H1 (cell line): ENCODE results near the gene NXNL2. TPM values are rescaled to one million over a fixed set of nuclear protein-coding genes. Genes with fewer than 3 reads are reported as not detected.

Experiments used
- CTCF ChIA-PET: fragments of 300-600 bp; sonication (Branson Sonifier 250); formaldehyde crosslinking; loops from one replicate; lab custom pipeline; 2021; ENCODE audit not compliant: partially characterized antibody; lab: Charles Lee
- POLR2A ChIA-PET: fragments of 300-600 bp; sonication (Branson Sonifier 250); formaldehyde crosslinking; loops from one replicate; lab custom pipeline; 2021; ENCODE audit warnings: inconsistent platforms; ENCODE audit not compliant: partially characterized antibody; lab: Charles Lee
- DNase-seq, 2 experiments: peaks; one replicate each; pipeline versions ENCODE4 v3.0.0 to v3.0.0-alpha.2; 2010 to 2022; ENCODE audit warnings: low spot score in 2 of 2, low read depth in 1 of 2, mixed read lengths in 1 of 2
- FAIRE-seq: peaks from 2 replicates; lab custom pipeline; 2011; peaks lifted over from hg19 to GRCh38; lab: Jason Lieb, UNC
- H2AFZ ChIP-seq: 2 replicates; pipeline ENCODE4 v1.8.1; 2012; ENCODE audit warnings: low read length, inconsistent platforms
- H2AK5ac ChIP-seq: 2 replicates; pipeline ENCODE4 v1.6.1; 2013; ENCODE audit warnings: low read depth, low read length
- H2BK120ac ChIP-seq: replicated peaks from 2 replicates; pipeline ENCODE3; 2013; ENCODE audit warnings: low read depth, low read length, inconsistent platforms
- H2BK12ac ChIP-seq: 2 replicates; pipeline ENCODE4 v1.6.1; 2013; ENCODE audit warnings: low read depth, low read length
- H2BK15ac ChIP-seq: 2 replicates; pipeline ENCODE4 v1.6.1; 2013; ENCODE audit warnings: low read length
- H2BK20ac ChIP-seq: 2 replicates; pipeline ENCODE4 v1.6.1; 2013; ENCODE audit warnings: low read length
- H2BK5ac ChIP-seq: 2 replicates; pipeline ENCODE4 v1.6.1; 2013; ENCODE audit warnings: low read depth, low read length
- H3K14ac ChIP-seq: 2 replicates; pipeline ENCODE4 v1.6.1; 2013; ENCODE audit warnings: inconsistent platforms; ENCODE audit not compliant: insufficient read length
- H3K18ac ChIP-seq: 2 replicates; pipeline ENCODE4 v1.6.1; 2013; ENCODE audit warnings: low read length; ENCODE audit errors: extremely low read depth
- H3K23ac ChIP-seq: 2 replicates; pipeline ENCODE4 v1.6.1; 2013; ENCODE audit warnings: inconsistent platforms; ENCODE audit not compliant: insufficient read length
- H3K23me2 ChIP-seq: 2 replicates; pipeline ENCODE4 v1.6.1; 2013; ENCODE audit warnings: low read depth, low read length
- H3K27ac ChIP-seq: 2 replicates; pipeline ENCODE4 v1.6.1; 2011; ENCODE audit warnings: low read depth, low read length, inconsistent platforms
- H3K27me3 ChIP-seq, 4 experiments: replicated peaks in 1 of 4; 1 replicate in 1 of 4; 2 replicates in 3 of 4; pipeline versions ENCODE4 v1.6.1 to v1.8.1; 2011 to 2013; ENCODE audit warnings: low read length in 3 of 4, mild to moderate bottlenecking in 3 of 4, inconsistent platforms in 2 of 4, mixed read lengths in 2 of 4, moderate library complexity in 1 of 4; ENCODE audit not compliant: control insufficient read depth in 3 of 4, insufficient read depth in 3 of 4; ENCODE audit errors: extremely low read depth in 1 of 4
- H3K36me3 ChIP-seq, 4 experiments: 2 replicates each; pipeline versions ENCODE4 v1.6.1 to v1.8.1; 2011 to 2013; ENCODE audit warnings: mild to moderate bottlenecking in 4 of 4, low read length in 3 of 4, moderate library complexity in 2 of 4, control low read depth in 1 of 4, inconsistent platforms in 1 of 4; ENCODE audit not compliant: insufficient read depth in 4 of 4, control insufficient read depth in 2 of 4
- H3K4ac ChIP-seq: replicated peaks from 2 replicates; pipeline ENCODE3; 2013; ENCODE audit warnings: low read length, low read depth, mixed read lengths, inconsistent platforms; ENCODE audit not compliant: insufficient read length
- H3K4me1 ChIP-seq, 4 experiments: replicated peaks in 1 of 4; 1 replicate in 1 of 4; 2 replicates in 3 of 4; pipeline versions ENCODE4 v1.6.1 to v1.8.1; 2011 to 2013; ENCODE audit warnings: low read length in 3 of 4, inconsistent platforms in 2 of 4, mixed read lengths in 1 of 4; ENCODE audit not compliant: insufficient read depth in 4 of 4, control insufficient read depth in 3 of 4
- H3K4me2 ChIP-seq, 2 experiments: 2 replicates each; pipeline versions ENCODE4 v1.6.1 to v1.8.1; 2011 to 2013; ENCODE audit warnings: low read depth in 2 of 2, low read length in 2 of 2, control low read depth in 1 of 2, inconsistent platforms in 1 of 2, mild to moderate bottlenecking in 1 of 2; ENCODE audit not compliant: insufficient read depth in 1 of 2
- H3K4me3 ChIP-seq, 4 experiments: fragments of 200-600, 300-600 bp in 1 of 4; sonication (generic), shearing (Covaris generic), sonication (Bioruptor Twin) in 1 of 4; 2 replicates each; pipeline versions ENCODE4 v1.5.1 to v1.8.1; 2011 to 2016; ENCODE audit warnings: low read length in 4 of 4, low read depth in 3 of 4, control low read depth in 2 of 4, inconsistent platforms in 2 of 4, mild to moderate bottlenecking in 2 of 4, mixed read lengths in 1 of 4, moderate library complexity in 1 of 4; ENCODE audit not compliant: insufficient read depth in 2 of 4; ENCODE audit errors: extremely low read depth in 1 of 4
- H3K56ac ChIP-seq: replicated peaks from 2 replicates; pipeline ENCODE3; 2013; ENCODE audit warnings: low read depth, mild to moderate bottlenecking, mixed read lengths, low read length, inconsistent platforms; ENCODE audit not compliant: insufficient read length
- H3K79me1 ChIP-seq: 2 replicates; pipeline ENCODE4 v1.6.1; 2013; ENCODE audit warnings: low read depth, low read length, control low read depth
- H3K79me2 ChIP-seq, 2 experiments: 2 replicates each; pipeline versions ENCODE4 v1.6.1 to v1.8.1; 2012 to 2013; ENCODE audit warnings: low read length in 2 of 2, mild to moderate bottlenecking in 2 of 2, inconsistent platforms in 1 of 2; ENCODE audit not compliant: insufficient read depth in 2 of 2, control insufficient read depth in 1 of 2
- H3K9ac ChIP-seq, 4 experiments: replicated peaks in 1 of 4; 1 replicate in 1 of 4; 2 replicates in 3 of 4; pipeline versions ENCODE4 v1.6.1 to v1.8.1; 2011 to 2013; ENCODE audit warnings: low read depth in 3 of 4, low read length in 3 of 4, control low read depth in 2 of 4, mild to moderate bottlenecking in 2 of 4, moderate library complexity in 2 of 4, inconsistent platforms in 1 of 4; ENCODE audit errors: extremely low read depth in 1 of 4
- H3K9me3 ChIP-seq, 2 experiments: 2 replicates each; pipeline versions ENCODE4 v1.6.1 to v1.8.1; 2012 to 2013; ENCODE audit warnings: mild to moderate bottlenecking in 2 of 2, moderate library complexity in 2 of 2, control low read depth in 1 of 2, inconsistent platforms in 1 of 2, low read depth in 1 of 2, low read length in 1 of 2, mixed read lengths in 1 of 2; ENCODE audit not compliant: insufficient read depth in 2 of 2
- H4K20me1 ChIP-seq, 2 experiments: replicated peaks in 1 of 2; 2 replicates each; pipeline versions ENCODE3 to v1.8.1; 2011 to 2013; ENCODE audit warnings: inconsistent platforms in 2 of 2, low read length in 2 of 2, mild to moderate bottlenecking in 1 of 2; ENCODE audit not compliant: insufficient read depth in 2 of 2, control insufficient read depth in 1 of 2
- H4K5ac ChIP-seq: 2 replicates; pipeline ENCODE4 v1.6.1; 2013; ENCODE audit warnings: low read length, low read depth, mixed read lengths, inconsistent platforms; ENCODE audit not compliant: insufficient read length
- H4K8ac ChIP-seq: 2 replicates; pipeline ENCODE4 v1.8.0; 2013; ENCODE audit warnings: mild to moderate bottlenecking, moderate library complexity, low read length, inconsistent platforms; ENCODE audit not compliant: insufficient read depth; ENCODE audit errors: extremely low read depth
- H4K91ac ChIP-seq: replicated peaks from 2 replicates; pipeline ENCODE3; 2013; ENCODE audit warnings: low read length, mixed read lengths, inconsistent platforms; ENCODE audit not compliant: insufficient read length
- NRF1 ChIP-seq: IDR thresholded peaks from 2 replicates; pipeline ENCODE4 v1.6.1; 2011; ENCODE audit warnings: mild to moderate bottlenecking, low read depth, low read length, improper control_type of control experiment
- RAD21 ChIP-seq, 2 experiments: IDR thresholded peaks in 1 of 2; conservative IDR thresholded peaks in 1 of 2; 2 replicates each; pipeline ENCODE4 v1.6.1; 2011; ENCODE audit warnings: low read depth in 2 of 2, low read length in 2 of 2, improper control_type of control experiment in 1 of 2, inconsistent platforms in 1 of 2, mild to moderate bottlenecking in 1 of 2, moderate library complexity in 1 of 2
- RNF2 ChIP-seq: fragments of 200-900, 300-1000 bp; sonication (generic); IDR thresholded peaks from 2 replicates; pipeline ENCODE4 v1.7.1; 2016; ENCODE audit warnings: borderline replicate concordance, low read depth, mild to moderate bottlenecking, antibody characterized with exemption, low read length; ENCODE audit not compliant: poor library complexity, severe bottlenecking; ENCODE audit errors: missing control alignments
- SAP30 ChIP-seq: fragments of 300-600 bp; sonication (generic); IDR thresholded peaks from 2 replicates; pipeline ENCODE4 v1.7.1; 2012; ENCODE audit warnings: low read length, moderate library complexity, mild to moderate bottlenecking, inconsistent platforms; ENCODE audit not compliant: insufficient read depth, insufficient replicate concordance
- WGBS, 2 experiments: shearing (Covaris generic) in 1 of 2; methylation state at CpG; one replicate each; pipeline versions ENCODE4 v1.1.6 to v1.1.7; 2013 to 2015; ENCODE audit warnings: low lambda C conversion rate in 2 of 2, mixed read lengths in 2 of 2, inconsistent platforms in 1 of 2, low coverage in 1 of 2, missing lambda C conversion rate in 1 of 2; ENCODE audit not compliant: insufficient replicate concordance in 2 of 2, insufficient coverage in 1 of 2, insufficient read length in 1 of 2; ENCODE audit errors: extremely low coverage in 1 of 2, missing lambda C conversion rate in 1 of 2; 5-methylcytosine and 5-hydroxymethylcytosine counted together
- polyA plus RNA-seq, 7 experiments: library from polyadenylated mRNA; depleted of rRNA in 3 of 7; stranded (reverse) in 5 of 7; unstranded in 2 of 7; fragments of >200 nt in 5 of 7; fragments of 200-250 nt in 2 of 7; gene quantifications; 1 replicate in 5 of 7; 2 replicates in 1 of 7; 4 replicates in 1 of 7; pipeline versions ENCODE4 v1.2.1 to v1.2.3, GENCODE V29; 2011 to 2013; ENCODE audit warnings: missing spikeins in 2 of 7, mixed read lengths in 2 of 7
- total RNA-seq: library from RNA; stranded (reverse); fragmentation: NEBNext Ultra II Directional; extraction: Animal tissue kit (Norgen Biotek cat#: 25700); gene quantifications from 2 replicates; pipeline ENCODE4 v1.2.1, GENCODE V29; 2021
- TF ChIP-seq, protein P1 (sequence below): IDR thresholded peaks from 2 replicates; pipeline ENCODE4 v1.6.1; 2012; ENCODE audit warnings: low read length, inconsistent platforms
- TF ChIP-seq, protein P2 (sequence below): IDR thresholded peaks from 2 replicates; pipeline ENCODE4 v1.6.1; 2011; ENCODE audit warnings: low read depth, mild to moderate bottlenecking, low read length; ENCODE audit not compliant: insufficient read depth

NXNL2 gene
- total and polyA plus RNA-seq, 2 of the 8 experiments (the other 6 are each of a cell fraction or from before 2014, with no cell fraction given), result 1.9 to 2.6 TPM

DNA sequence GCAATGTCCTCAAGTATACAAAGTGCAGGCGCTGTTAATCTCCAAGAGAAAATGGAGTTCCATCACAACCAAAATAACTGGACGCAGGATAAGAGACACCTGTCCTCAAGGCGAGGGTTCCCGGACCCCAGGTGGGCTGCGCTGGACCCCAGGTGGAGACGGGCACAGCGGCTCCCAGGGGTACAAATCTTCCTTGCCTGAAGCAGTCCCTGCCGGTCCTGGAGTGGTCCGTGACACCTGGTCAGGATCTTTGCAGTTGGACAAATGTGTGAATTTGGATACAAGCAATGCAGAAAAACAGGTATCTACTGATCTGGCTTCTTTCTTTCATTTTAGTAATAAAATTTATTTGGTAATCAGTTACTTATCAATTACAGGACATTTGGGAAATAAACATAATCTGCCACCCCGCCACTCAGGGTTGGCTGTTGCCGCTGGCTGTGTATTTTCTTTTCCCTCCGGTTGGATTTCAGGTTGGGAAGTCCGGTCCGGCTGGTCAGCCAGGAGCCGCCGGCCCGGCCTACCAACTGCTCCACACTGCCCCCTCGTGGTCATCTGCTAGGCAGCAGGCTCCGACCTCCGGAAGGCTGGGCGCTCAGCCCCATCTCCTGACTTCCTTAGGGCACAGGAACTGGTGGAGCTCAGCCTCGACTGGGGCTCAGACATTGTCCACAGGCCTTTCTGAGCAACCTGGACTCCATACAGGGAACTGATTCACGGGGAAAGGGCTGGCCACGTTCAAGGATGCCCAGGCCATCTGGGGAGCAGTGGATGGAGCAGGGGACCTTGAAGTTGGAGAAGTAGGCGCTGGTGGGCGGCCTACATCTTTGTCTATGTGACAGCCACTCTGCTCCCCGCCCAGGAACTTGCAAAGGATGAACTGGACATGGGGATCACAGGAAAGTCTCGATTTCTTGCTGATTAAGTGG lies 43.4 kb downstream of the NXNL2 start:
- H4K91ac ChIP-seq, result peak overlapping the region; percentile 9
- H2BK5ac ChIP-seq, result no peak overlapping the region
- FAIRE-seq (peak; percentile 7), DNase-seq (peak; percentile 44 to 99)
- H3K4me3 ChIP-seq, result no peak overlapping the region
- no peaks in the 10 kb centered on the region; a peak in 1 of 7 replicates for H3K27me3 ChIP-seq
- no peaks in the 10 kb centered on the region for H3K79me1 ChIP-seq
- no peak overlapping the region for H2AK5ac ChIP-seq
- ChIA-PET POLR2A (no interaction called here), CTCF (interaction anchor here (0.6 to 3.9 kb wide), 23 partner anchors 10 to 626 kb away, joined by 3 to 21 read pairs (median 3); partner anchors contain the start of gene NXNL2)
- H3K27ac ChIP-seq, result no peak overlapping the region
- no peak overlapping the region; the same call in 1 of the 2 replicates for H2BK12ac ChIP-seq
- no peak overlapping the region for H3K4ac ChIP-seq
- H3K4me1 ChIP-seq, result no peaks in the 10 kb centered on the region; a peak in 1 of 7 replicates
- no peaks in the 10 kb centered on the region for H3K23me2 ChIP-seq
- no peaks in the 10 kb centered on the region for H4K20me1 ChIP-seq
- peak overlapping the region; percentile 9 for H4K5ac ChIP-seq
- H3K9ac ChIP-seq, result no peak overlapping the region
- no peak overlapping the region for H3K14ac ChIP-seq
- H2BK15ac ChIP-seq, result peak overlapping the region; percentile 46; the same call in 1 of the 2 replicates
- no peak overlapping the region; the same call in 1 of the 2 replicates for H3K18ac ChIP-seq
- H4K8ac ChIP-seq, result no peak overlapping the region
- no peaks in the 10 kb centered on the region for H3K79me2 ChIP-seq
- peak overlapping the region; percentile 61; the same call in 1 of the 2 replicates for H2BK20ac ChIP-seq
- no peak overlapping the region for H3K23ac ChIP-seq
- no peaks in the 10 kb centered on the region for H3K9me3 ChIP-seq
- H2BK120ac ChIP-seq, result no peak overlapping the region
- peak overlapping the region; percentile 96 for H2AFZ ChIP-seq
- H3K4me2 ChIP-seq, result no peak overlapping the region
- H3K36me3 ChIP-seq, result no peaks in the 10 kb centered on the region
- H3K56ac ChIP-seq, result no peak overlapping the region
- 51% methylated on average over 28 of the region's 28 CpGs; no CpG with 5 or more reads in 1 of the 2 experiments for WGBS, 2 experiments
- no peak for TF ChIP-seq SAP30
- peak; percentile 86 to 95 for TF ChIP-seq RAD21 (IDR thresholded peaks at IDR 0.05 in 1 of 2, conservative IDR thresholded peaks at IDR 0.05 in 1 of 2; ENCODE audit: low read depth in 2 of 2, low read length in 2 of 2)
- no peak for TF ChIP-seq NRF1
- TF ChIP-seq, protein P1, sequence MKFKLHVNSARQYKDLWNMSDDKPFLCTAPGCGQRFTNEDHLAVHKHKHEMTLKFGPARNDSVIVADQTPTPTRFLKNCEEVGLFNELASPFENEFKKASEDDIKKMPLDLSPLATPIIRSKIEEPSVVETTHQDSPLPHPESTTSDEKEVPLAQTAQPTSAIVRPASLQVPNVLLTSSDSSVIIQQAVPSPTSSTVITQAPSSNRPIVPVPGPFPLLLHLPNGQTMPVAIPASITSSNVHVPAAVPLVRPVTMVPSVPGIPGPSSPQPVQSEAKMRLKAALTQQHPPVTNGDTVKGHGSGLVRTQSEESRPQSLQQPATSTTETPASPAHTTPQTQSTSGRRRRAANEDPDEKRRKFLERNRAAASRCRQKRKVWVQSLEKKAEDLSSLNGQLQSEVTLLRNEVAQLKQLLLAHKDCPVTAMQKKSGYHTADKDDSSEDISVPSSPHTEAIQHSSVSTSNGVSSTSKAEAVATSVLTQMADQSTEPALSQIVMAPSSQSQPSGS, result no peak
- TF ChIP-seq RNF2, result no peak
- TF ChIP-seq, protein P2, sequence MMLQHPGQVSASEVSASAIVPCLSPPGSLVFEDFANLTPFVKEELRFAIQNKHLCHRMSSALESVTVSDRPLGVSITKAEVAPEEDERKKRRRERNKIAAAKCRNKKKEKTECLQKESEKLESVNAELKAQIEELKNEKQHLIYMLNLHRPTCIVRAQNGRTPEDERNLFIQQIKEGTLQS, result no peak
